ENCODE results near the gene MYRF.

MYRF gene

GRCh38 chr11:61709572-61709971 is 42.9 kb upstream of the MYRF start:
- TF ChIP-seq ZFX (IDR thresholded peaks at IDR 0.05) (no peak), CTCF (conservative IDR thresholded peaks at IDR 0.05) (no peak)
- H3K27ac ChIP-seq: no peak overlapping the region

- no peak overlapping the region for H3K27ac ChIP-seq
- no peak for TF ChIP-seq ZFX (IDR thresholded peaks at IDR 0.05)
- no peak for TF ChIP-seq CTCF (conservative IDR thresholded peaks at IDR 0.05)
These were observed 42.4 kb upstream of the MYRF start for GRCh38 chr11:61710019-61710418.

- no peak overlapping the region for H3K27ac ChIP-seq
- no peak for TF ChIP-seq CTCF (conservative IDR thresholded peaks at IDR 0.05)
- no peak for TF ChIP-seq ZFX (IDR thresholded peaks at IDR 0.05)
These were observed 41.4 kb upstream of the MYRF start for GRCh38 chr11:61711037-61711436.

GRCh38 chr11:61711498-61711897 is 40.9 kb upstream of the MYRF start:
- no peak for TF ChIP-seq CTCF (conservative IDR thresholded peaks at IDR 0.05)
- no peak for TF ChIP-seq ZFX (IDR thresholded peaks at IDR 0.05)
- H3K27ac ChIP-seq: no peak overlapping the region

- H3K27ac ChIP-seq: no peak overlapping the region
- no peak for TF ChIP-seq ZFX (IDR thresholded peaks at IDR 0.05)
These were observed 40.1 kb upstream of the MYRF start for GRCh38 chr11:61712314-61712713.

- TF ChIP-seq CTCF (conservative IDR thresholded peaks at IDR 0.05) (no peak), ZFX (IDR thresholded peaks at IDR 0.05) (no peak)
- H3K27ac ChIP-seq: no peak overlapping the region
These were observed 39.6 kb upstream of the MYRF start for GRCh38 chr11:61712846-61713245.

- no peak for TF ChIP-seq CTCF (conservative IDR thresholded peaks at IDR 0.05)
- TF ChIP-seq ZFX (IDR thresholded peaks at IDR 0.05): no peak
- no peak overlapping the region for H3K27ac ChIP-seq
These were observed 39.0 kb upstream of the MYRF start for GRCh38 chr11:61713464-61713863.

GRCh38 chr11:61713906-61714305 is 38.5 kb upstream of the MYRF start:
- TF ChIP-seq ZFX (IDR thresholded peaks at IDR 0.05) (no peak), CTCF (conservative IDR thresholded peaks at IDR 0.05) (no peak)
- H3K27ac ChIP-seq: no peak overlapping the region

Measured in C4-2B (cell line).